HFF-Myc (cell line): ENCODE data around the gene CYB5A.

Source experiments
- DNase-seq: peaks from one replicate; pipeline ENCODE4 v3.0.0-alpha.2; 2011; ENCODE audit warnings: low read depth; ENCODE audit errors: extremely low read depth
- H3K4me3 ChIP-seq: replicated peaks from 2 replicates; pipeline ENCODE4 v1.5.1; 2011; ENCODE audit warnings: low read depth, mild to moderate bottlenecking, control low read depth, low read length
- CTCF ChIP-seq: IDR thresholded peaks from 2 replicates; pipeline ENCODE4 v1.5.1; 2012; ENCODE audit warnings: mild to moderate bottlenecking, low read depth, low read length, control low read depth; ENCODE audit errors: missing control alignments

Gene CYB5A

GRCh38 chr18:74259347-74259746 lies 32.4 kb downstream of the CYB5A start:
- no peak for DNase-seq
- TF ChIP-seq CTCF = no peak
- no peak overlapping the region for H3K4me3 ChIP-seq

- TF ChIP-seq CTCF = no peak
- no peak for DNase-seq
- H3K4me3 ChIP-seq = no peak overlapping the region
These were observed 34.7 kb downstream of the CYB5A start for GRCh38 chr18:74257083-74257482.

GRCh38 chr18:74256190-74256589 lies 35.6 kb downstream of the CYB5A start:
- no peak for DNase-seq
- no peak overlapping the region for H3K4me3 ChIP-seq
- TF ChIP-seq CTCF = no peak

- peak; percentile 50 for DNase-seq
- TF ChIP-seq CTCF = no peak
- H3K4me3 ChIP-seq = no peak overlapping the region
These were observed 36.6 kb downstream of the CYB5A start for GRCh38 chr18:74255131-74255616.

GRCh38 chr18:74252039-74252395 lies 39.7 kb downstream of the CYB5A start:
- DNase-seq = no peak
- TF ChIP-seq CTCF = no peak
- no peak overlapping the region for H3K4me3 ChIP-seq

GRCh38 chr18:74251297-74252038 lies 40.3 kb downstream of the CYB5A start:
- no peak overlapping the region for H3K4me3 ChIP-seq
- peak; percentile 80 for DNase-seq
- no peak for TF ChIP-seq CTCF

GRCh38 chr18:74250131-74250530 lies 41.6 kb downstream of the CYB5A start:
- H3K4me3 ChIP-seq = no peak overlapping the region
- no peak for TF ChIP-seq CTCF
- no peak for DNase-seq
